ENCODE data around the gene CDKAL1.
"Not testable (repeated sequence)": the region's sequence is repeated elsewhere in the genome, so short reads cannot be mapped to it uniquely, and the experiment has no call there.

The CDKAL1 gene

DNA sequence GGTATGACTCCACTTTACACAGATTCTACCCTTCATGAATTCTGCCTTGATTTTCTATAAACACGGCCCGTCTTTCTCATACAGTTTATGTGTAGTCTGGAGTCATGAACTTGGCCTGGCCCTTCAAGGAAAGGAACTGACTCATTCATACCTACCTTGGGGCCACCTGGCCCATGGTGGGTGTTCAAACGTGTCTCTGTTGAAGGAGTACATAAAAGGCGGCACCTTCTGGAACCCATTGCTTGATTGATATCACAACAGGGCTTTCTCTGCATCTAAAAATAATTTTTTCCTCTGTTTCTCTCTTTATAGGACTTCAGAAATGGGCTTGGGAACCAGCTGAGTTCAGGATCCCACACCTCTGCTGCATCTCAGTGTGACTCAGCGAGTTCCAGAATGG is 696.3 kb downstream of the CDKAL1 start:
- DNase-seq, result no peak

DNA sequence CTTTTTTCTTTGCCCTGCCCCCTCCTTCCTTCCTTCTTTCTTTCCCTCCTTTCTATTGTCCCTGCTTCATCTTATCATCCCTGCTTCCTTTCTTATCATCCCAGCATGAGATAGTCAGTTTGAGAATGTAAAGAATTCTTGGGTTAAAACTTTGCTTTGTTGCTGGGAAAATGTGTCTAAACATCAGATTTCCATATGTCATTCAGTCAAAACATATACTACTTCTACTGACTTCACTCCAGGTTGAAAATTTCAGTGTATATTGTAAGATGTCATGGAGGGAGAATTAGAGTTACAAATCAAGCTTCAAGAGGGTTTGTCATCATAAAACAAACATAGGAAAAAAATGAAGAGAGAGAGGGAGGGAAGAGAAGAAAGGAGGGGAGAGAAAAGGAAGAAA is 700.9 kb downstream of the CDKAL1 start:
- DNase-seq, result no peak

DNA sequence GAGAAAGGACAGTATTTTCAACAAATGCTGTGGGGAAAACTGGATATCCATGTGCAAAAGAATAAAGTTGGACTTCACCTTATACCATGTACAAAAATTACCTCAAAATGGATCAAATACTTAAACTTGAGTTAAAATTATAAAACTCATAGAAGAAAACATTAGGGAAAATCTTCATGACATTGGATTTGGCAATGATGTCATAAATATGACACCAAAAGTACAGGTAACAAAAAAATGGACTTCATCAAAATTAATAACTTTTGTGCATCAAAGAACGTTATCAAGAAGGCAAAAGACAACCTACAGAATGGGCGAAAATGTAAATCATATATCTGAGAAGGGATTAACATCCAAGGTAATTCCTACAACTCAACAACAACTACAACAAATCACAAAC is 704.0 kb downstream of the CDKAL1 start:
- DNase-seq, result no peak

DNA sequence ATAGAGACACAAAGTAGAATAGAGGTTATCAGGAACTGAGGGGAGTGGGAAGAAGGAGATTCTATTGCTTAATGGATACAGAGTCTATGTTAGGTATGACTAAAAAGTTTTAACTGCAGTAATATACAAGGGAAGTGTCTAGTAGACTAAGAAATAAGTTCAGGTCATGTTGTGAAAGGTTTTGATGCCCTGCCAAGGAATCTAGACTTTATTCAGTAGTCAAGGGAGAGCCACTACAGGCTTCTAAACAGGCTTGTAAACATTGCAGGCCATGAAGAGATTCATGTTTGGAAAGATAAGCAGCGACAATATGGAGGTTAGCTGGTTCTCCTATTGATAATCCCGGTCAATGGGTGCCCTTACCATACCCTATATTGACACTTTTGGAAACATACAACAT is 706.5 kb downstream of the CDKAL1 start:
- DNase-seq, result no peak

DNA sequence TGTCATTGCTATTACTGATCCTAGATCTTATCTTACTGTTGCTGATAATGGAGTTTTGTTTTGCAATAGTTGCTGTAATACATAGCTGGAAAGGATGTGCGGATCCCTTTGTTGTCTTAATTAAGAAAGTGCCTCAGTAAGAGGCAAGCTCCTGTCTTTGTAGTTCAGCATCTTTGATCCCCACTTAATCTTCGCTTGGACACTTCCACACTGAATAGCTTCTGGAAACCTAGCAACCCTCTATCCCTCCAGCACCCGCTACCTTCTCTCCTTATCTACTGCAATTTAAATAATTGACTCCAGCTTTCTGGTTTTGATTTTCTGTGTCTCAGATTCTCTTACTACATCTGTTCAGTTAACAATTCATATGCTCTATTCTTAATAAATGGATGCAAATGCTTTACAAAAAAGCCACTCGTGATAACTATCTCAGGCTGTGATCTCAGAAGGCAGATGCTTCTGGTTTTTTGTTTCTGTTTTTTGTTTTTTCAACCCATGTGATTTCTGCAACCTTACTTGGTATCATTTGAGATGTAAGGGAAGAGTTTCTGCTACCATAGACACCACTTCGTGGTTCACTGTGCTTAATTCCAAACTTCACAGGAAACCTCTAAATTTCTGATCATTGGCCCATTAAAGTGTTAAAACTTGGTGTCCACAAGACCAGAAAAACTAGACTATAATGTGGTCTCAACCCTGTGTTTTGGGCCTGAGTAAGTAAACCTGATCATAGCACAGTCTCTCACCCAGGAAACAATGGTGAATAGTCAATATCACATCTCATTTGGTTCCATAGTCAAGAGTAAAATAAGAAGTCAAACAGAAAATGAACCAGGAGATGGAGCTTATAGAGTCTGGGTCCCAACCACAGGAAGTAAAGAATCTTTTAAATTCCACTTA is 707.2 kb downstream of the CDKAL1 start:
- no peak for DNase-seq

DNA sequence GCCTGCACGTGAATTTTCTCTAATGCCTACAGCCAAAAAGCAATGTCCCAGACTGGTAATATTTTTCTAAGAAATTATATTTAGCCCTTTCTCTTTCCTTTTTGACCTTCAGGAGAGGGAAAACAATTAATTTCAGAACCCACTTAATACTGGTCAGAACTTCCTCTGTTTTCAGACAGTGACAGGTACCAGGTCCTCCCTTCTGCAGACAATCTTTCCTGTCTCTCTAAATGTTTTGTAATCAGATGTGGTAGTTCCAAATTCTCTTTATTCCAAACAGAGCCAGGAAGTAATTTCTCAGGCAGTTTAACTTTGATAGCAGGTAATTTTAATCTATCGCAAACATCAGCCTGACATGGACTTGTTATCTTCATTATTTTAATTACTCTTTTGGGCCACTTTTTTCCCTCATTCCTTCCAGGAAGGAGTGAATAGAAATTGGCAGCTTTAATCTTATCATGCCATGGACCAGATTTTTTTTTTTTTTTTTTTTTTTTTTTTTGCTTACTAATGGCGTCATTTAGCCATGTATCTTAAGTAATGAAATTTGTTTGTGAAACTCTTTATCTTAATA is 710.7 kb downstream of the CDKAL1 start:
- DNase-seq, result no peak

DNA sequence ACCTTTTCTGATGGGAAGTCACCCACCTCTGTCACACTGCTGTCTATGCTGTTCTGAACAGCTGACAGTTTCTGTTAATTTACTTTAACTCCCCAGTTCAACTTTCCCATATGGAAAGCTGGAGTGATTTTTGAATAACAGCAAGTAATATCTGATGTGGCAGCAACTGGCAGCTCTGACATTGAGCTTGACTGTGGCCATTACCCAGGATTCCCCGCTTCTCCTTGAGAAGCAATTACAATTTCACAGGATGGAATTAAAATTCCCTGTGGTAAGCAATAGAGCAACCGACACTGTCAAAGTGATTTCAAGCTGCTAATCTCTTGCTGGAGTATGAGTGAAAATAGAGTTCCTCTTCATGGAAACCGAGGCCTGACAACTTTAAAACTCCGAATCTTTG is 711.2 kb downstream of the CDKAL1 start:
- DNase-seq, result no peak

DNA sequence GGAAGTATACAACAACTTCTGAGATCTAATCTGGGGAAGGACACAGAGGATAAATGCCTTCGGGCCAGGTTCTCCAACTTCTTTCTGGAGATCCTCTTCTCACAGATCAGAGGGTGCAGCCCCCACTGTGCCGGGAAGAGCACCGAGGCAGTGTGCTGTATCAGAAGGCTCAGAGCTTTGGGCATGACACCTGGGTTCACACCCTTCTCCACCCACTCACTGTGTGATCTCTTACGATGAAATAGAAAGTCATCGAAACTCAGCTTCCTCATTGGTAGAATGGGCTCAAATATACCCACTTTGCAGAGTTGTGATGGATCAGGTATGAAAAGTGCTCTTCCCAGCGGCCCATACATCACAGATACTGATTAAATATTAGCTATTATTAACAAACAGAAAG is 711.8 kb downstream of the CDKAL1 start:
- no peak for DNase-seq

DNA sequence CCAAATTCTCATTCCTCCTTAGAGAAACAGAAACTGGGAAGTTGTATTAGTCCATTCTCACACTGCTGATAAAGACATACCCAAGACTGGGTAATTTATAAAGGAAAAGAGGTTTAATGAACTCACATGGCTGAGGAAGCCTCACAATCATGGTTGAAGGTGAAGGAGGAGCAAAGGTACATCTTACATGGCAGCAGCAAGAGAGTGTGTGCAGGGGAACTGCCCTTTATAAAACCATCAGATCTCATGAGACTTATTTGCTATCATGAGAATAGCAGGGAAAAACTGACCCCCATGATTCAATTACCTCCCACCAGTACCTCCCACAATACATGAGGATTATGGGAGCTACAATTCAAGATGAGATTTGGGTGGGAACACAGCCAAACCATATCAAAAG is 720.2 kb downstream of the CDKAL1 start:
- not testable (repeated sequence) for DNase-seq

DNA sequence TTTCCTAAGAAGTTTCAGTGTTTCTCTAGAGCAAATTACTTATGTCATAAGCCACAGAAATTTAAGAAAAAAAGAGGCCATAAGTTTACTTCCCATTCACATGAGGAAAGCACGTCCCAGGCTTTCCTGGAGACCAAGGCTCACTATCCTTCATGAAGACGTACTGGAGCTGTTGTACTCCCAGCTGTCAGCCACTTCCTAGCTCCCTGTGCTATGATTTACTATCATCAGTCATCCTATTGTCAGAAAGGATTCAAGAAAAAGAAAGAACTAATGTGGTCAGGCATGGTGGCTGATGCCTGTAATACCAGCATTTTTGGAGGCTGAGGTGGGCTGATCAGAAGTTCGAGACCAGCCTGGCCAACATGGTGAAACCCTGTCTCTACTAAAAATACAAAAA is 721.9 kb downstream of the CDKAL1 start:
- no peak for DNase-seq

DNA sequence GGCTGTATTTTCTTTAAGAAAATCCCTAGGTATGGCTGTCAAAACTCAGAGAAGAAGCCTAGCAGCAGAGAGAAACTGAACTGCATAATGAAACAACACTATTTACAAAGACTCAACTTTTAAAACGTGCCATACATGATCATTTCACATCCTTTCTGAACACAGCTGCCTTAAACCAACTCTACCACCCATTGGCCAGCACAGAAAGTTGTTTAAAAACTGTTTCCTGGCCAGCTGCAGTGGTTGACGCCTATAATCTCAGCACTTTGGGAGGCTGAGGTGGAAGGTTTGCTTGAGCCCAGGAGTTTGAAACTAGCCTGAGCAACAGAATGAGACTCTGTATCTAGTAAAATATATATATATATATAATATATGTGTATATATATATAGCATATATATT is 722.9 kb downstream of the CDKAL1 start:
- DNase-seq, result no peak

DNA sequence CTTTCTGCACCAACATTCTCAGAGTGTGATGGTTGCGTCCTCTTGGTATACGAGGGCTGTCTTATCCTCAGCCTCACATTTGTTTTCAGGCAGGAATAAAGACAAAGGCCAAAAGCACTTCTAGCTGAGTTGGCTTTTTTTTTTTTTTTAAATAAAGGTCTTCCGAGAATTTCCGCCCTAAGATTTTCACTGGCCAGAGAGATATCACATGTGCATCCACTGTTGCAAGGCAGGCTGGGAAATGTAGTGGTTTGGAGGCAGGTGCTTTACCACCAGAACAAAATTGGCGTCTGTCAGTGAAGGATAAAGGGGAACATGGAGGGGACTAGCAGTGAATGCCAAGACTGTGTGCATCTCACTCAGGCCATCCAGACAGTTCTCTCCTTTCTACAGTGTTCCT is 724.4 kb downstream of the CDKAL1 start:
- no peak for DNase-seq

DNA sequence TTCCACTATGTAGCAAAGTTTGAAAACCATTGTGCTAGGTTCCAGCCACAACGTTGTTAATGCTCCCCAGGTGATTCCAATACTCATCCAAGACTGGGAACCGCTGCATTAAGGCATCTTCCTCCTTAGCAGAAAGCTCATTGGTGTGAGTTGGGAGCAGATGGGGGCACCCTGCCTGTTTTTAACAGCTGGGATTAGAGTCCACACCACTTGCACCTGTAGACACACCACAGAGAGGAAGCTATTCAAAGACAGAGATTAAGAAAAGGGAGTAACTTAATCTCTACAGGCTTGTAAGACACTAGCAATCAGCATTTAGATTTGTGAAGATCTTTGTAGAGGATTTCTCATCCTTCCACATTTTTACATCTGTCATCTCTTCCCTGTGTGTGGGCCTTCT is 725.4 kb downstream of the CDKAL1 start:
- DNase-seq, result no peak

DNA sequence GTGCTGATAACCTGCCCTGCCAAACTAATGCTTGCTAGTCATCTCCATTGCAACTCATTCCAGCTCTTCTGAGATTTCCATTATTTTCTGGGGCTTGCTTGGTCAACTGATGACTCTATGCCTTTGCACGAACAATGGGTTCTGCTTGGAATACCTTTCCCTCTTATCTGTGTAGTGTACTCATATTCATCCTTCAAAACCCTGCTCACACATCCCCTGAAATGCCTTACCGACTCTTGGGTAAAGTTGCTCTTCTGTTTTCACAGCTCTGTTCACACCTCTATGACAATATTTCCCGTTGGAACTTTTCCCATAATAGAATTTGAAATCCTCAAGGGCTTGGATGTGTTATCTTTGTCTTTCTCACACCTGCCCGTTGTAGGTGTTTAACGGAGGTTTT is 728.2 kb downstream of the CDKAL1 start:
- no peak for DNase-seq

DNA sequence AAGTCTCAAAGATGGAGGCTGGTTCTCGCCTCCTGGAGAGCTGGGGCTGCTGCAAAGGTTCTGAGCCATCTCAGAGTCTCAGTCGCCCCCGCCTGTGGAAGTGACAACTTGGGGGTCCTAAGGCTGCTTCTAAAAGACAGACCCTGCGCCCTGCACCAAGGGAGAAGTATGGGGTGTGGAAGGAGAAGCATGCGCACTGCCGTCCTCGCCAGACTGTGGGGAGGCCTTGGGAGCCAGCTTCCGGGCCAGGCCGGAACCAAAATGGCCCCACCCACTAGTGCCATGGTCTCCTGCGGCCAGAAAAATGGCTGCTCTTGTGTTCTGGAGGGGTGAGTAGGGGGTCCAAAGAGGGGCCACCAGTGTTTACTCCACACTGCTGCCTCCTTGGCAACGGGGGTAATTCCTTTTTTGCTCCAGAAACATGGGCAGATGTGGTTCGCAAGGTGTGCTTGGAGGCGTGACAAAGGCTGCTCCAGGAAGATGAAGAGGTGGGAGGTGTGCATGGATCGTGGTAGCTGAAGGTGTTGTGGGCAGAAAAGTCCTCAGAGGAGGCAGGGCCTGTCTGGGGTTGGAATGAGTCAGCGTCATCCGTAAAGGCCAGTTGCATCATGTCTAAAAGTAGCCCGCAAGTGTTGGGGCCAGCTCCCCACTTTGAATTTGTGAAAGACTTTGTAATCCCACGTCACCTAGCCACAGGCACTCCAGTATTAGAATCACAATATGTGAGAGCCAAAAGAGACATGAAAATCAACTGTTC is 729.5 kb downstream of the CDKAL1 start:
- peak; percentile 34 for DNase-seq

DNA sequence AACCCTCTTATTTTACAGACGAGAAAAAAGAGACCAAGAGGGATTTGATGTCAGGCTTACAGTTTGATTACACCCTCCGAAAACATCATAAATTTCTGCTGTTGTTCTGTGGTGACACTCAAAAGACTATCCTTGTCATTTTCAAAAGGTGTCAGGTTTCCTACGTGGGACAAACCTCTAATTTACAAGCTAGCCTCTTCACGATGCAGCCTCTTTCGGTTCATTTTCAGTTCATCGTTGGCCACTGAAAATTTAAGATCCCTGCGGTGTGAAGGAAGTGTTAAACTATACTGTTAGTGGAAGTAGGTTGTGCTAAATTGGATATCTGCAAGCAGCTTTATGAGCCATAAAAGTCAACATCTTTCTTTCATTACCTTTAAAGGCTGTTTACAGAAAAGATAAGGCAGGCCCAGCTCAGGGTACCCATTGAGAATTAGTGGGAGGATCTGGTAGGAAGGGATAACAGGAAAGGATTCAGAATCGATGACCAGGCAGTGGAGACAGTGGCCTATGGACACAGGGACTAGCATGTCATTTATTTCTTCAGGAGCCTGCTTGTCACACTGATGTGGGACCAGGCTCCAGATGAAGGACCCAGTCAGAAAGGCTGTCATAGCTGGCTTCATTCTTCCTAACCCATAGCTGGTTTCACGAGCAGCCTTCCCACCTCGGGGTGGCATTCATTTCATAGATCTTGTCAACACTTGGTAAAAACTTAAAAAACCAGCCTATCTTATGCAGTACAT is 730.2 kb downstream of the CDKAL1 start:
- DNase-seq, result no peak

DNA sequence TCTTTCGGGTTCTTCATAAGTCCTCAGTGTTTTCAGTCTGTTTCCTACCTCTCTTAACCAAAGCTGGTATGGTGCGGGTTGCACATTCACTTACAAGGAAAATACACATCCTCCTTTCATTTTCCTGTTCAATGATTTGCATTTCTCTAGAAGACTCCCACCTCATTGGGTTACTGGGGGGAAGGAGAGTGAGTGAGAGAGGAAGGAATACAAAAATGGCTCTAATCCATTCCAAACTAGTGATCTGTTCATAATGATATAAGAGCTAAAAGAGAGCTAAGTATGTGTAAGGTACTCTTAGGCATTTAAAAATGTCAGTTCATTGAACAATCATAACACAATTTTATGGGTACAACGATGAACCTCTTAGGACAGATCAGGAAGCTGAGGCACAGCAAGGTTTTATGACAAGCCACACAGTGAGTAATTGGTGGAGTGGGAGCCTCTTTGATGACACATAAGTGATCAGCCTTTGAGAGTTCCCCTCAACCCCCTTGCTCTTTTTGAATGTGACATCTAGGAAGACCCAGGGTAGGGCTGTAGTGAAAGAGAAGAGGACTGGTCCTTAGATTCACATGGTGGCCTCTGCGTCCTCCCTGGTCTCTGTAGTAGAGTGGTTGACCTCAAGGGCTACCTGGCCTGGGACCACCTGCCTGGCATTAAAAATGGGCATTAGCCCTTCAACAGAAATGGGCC is 730.9 kb downstream of the CDKAL1 start:
- no peak for DNase-seq

DNA sequence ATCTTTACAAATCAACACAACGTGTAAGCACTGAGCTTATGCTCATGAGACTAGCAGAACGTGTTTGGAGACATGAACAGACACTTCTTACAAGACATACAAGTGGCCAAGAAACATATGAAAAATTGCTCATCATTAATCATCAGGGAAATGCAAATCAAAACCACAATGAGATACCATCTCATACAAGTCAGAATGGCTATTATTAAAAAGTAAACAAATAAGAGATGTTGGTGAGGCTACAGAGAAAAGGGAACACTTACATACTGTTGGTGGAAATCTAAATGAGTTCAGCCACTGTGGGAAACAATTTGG is 731.4 kb downstream of the CDKAL1 start:
- no peak for DNase-seq

DNA sequence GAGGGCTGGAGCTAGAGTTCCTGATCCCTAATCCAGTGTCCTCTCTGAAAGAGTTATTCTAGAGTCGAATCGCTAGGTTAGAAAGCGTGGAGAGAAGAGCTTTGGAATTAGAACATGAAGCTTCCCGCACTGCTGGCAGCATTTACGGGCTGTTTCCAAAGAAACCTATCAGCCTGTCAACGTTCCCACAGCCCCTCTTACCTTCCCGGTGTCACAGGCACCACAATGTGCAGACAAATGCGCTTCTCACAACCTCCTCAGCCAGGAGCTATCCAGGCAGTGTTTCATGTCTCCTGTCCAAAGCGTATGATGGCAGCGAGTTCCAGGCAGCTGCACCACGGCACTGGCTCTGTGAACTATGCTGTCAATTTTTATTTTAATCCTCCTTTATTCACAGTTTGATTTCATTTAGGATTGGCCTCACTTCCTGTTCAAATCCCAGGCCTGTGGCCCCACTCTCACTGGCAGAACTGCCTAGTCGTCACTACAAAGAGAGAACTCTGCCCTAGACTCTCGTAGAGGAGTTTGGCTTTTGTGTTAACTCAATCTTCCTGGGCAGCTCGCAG is 736.5 kb downstream of the CDKAL1 start:
- DNase-seq, result no peak

DNA sequence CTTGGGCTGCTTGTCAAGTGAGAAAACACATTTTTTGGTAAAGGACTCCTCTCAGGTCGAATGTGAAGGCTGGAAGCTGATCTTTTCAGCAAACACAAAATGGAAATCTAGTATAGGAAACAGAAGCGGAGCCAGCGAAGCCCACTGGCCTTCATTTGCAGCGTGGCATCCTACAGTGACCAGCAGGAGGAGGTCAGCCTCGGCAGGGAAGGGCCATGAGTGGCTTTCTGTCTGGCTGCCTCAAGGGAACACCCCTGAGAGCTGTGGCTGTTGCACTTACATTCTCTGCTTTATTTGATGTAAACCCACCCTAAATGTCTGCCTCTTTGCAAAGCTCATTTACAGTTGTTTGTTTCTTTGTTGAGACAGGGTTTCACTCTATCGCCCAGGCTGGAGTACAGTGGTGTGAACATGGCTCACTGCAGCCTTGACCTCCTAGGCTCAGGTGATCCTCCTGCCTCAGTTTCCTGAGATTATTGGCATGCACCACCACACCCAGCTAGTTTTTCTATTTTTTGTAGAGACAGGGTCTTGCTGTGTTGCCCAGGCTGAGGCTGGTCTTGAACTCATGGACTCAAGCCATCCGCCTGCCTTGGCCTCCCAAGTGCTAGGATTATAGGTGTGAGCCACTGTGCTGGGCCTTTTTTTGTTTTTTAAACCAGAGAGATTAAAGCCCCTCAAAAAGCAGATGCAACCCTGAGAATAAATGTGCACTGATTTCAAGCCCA is 737.3 kb downstream of the CDKAL1 start:
- DNase-seq, result no peak

DNA sequence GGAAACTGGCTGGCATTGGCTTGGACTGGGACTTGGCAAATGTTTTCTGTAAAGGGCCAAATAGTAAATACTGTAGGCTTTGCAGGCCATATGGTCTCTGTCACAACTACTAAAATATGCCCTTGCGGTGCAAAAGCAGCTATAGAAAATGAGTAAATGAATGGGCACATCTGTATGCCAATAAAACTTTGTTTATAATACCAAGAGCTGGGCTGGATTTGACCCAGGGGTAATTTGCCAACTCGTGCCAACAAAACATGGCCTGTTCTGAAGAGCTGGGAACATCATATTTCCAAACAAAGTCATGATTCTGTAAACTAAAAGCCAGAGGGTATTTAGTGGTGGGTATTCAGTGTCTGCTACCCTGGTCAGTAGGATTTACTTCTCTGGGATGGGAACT is 739.2 kb downstream of the CDKAL1 start:
- no peak for DNase-seq

DNA sequence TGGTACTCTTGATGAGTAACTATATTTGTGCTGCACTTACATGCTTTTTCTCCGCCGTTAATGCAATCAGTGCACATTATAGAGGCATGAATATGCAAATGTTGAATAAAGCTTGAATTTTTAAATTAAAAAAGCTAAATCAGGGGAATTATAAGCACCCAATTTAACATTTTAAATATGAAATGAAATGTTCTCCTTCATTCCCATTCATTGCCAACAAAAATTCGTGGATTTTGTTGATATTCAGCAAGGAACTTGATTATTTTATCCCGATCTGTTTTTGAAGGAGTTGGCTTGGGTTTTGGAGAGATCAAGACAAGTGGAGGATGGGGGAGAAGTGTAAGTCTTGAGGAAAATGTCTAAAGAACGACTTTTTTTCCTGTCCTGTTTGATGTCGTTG is 740.6 kb downstream of the CDKAL1 start:
- no peak for DNase-seq

Measured in fibroblast of skin of right biceps (primary cell).